RWPE2 (cell line): ENCODE measurements around the gene SP4.
A peak's percentile ranks its signal among the peaks of the same experiment; 100 is the strongest.
"Not testable (repeated sequence)": the region's sequence is repeated elsewhere in the genome, so short reads cannot be mapped to it uniquely, and the experiment has no call there.

ENCODE experiments used
- ATAC-seq: fragments of 200-7000 bp; cut with Tn5 transposase; 3 replicates; pipeline ENCODE4 v1.9.1; 2021; ENCODE audit warnings: low read depth
- DNase-seq: peaks from one replicate; pipeline ENCODE4 v3.0.0-alpha.2; 2020; ENCODE audit warnings: low spot score
- H3K27ac ChIP-seq: fragments of 450-650 bp; 2 replicates; pipeline ENCODE4 v1.5.1; 2017; ENCODE audit warnings: mild to moderate bottlenecking; ENCODE audit not compliant: poor library complexity, severe bottlenecking
- H3K27me3 ChIP-seq: fragments of 250-450 bp; sonication (Bioruptor Pico); 2 replicates; pipeline ENCODE4 v1.5.1; 2021; ENCODE audit warnings: mild to moderate bottlenecking, moderate library complexity; ENCODE audit not compliant: insufficient read depth, poor library complexity, severe bottlenecking
- H3K36me3 ChIP-seq: fragments of 250-450 bp; sonication (Bioruptor Pico); 2 replicates; pipeline ENCODE4 v1.5.1; 2020; ENCODE audit warnings: low read depth, mild to moderate bottlenecking, moderate library complexity
- H3K4me1 ChIP-seq: fragments of 250-450 bp; sonication (Bioruptor Pico); 2 replicates; pipeline ENCODE4 v1.5.1; 2021; ENCODE audit warnings: mild to moderate bottlenecking, moderate library complexity; ENCODE audit not compliant: insufficient read depth, poor library complexity, severe bottlenecking
- H3K4me3 ChIP-seq: fragments of 250-450 bp; sonication (Bioruptor Pico); 2 replicates; pipeline ENCODE4 v1.5.1; 2021; ENCODE audit warnings: mild to moderate bottlenecking, moderate library complexity; ENCODE audit not compliant: severe bottlenecking
- H3K9me3 ChIP-seq: fragments of 250-450 bp; sonication (Bioruptor Pico); 2 replicates; pipeline ENCODE4 v1.5.1; 2021; ENCODE audit warnings: mild to moderate bottlenecking, moderate library complexity; ENCODE audit not compliant: severe bottlenecking
- TF ChIP-seq, protein P1 (sequence below): fragments of 450-650 bp; IDR thresholded peaks from one replicate; pipeline ENCODE4 v1.5.1; 2017; ENCODE audit warnings: mild to moderate bottlenecking, moderate library complexity; ENCODE audit not compliant: poor library complexity, severe bottlenecking

Gene SP4

DNA sequence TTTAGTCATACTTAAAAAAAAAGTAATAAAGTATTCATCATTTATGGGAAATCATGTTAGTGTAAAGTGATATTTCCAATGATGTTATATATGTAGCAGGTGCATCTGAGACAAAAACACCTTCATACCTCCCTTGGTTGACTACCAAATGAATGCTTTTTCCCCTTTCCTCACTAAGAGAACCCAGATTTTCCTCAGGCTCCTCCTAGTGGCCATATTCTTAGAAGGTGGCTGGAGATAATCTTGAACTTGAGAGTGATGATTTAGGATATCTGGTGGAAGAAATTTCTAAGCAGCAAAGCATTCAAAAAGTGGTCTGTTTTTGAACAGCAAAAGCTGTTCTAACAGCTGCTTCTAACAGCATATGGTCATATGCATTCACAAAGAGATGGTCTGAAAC lies 98.1 kb downstream of the SP4 start:
- no peak overlapping the region for H3K27ac ChIP-seq
- H3K4me1 ChIP-seq: no peaks in the 10 kb centered on the region
- no peak overlapping the region for H3K4me3 ChIP-seq
- DNase-seq (no peak), ATAC-seq (no peak)
- no peaks in the 10 kb centered on the region for H3K27me3 ChIP-seq
- TF ChIP-seq, protein P1, sequence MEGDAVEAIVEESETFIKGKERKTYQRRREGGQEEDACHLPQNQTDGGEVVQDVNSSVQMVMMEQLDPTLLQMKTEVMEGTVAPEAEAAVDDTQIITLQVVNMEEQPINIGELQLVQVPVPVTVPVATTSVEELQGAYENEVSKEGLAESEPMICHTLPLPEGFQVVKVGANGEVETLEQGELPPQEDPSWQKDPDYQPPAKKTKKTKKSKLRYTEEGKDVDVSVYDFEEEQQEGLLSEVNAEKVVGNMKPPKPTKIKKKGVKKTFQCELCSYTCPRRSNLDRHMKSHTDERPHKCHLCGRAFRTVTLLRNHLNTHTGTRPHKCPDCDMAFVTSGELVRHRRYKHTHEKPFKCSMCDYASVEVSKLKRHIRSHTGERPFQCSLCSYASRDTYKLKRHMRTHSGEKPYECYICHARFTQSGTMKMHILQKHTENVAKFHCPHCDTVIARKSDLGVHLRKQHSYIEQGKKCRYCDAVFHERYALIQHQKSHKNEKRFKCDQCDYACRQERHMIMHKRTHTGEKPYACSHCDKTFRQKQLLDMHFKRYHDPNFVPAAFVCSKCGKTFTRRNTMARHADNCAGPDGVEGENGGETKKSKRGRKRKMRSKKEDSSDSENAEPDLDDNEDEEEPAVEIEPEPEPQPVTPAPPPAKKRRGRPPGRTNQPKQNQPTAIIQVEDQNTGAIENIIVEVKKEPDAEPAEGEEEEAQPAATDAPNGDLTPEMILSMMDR: peak; percentile 31
- H3K36me3 ChIP-seq: no peaks in the 10 kb centered on the region
- H3K9me3 ChIP-seq: no peaks in the 10 kb centered on the region

DNA sequence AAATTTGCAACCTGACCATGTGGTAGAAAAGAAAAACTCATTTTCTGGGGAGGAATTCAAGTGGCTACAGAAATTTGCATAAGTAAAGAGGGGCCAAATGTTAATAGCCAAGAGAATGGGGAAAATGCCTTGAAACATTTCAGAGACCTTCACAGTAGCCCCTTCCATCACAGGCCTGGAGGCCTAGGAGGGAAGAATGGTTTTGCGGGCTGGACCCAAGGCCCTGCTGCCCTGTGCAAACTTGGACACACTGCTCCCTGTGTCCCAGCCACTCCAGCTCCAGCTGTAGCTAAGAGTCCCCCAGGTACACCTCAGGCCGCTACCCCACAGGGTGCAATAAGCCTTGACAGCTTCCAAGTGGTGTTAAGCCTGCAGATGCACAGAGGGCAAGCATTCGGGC lies 98.6 kb downstream of the SP4 start:
- Histone ChIP-seq H3K9me3 (no peaks in the 10 kb centered on the region), H3K27ac (no peak overlapping the region), H3K4me1 (no peaks in the 10 kb centered on the region), H3K4me3 (no peak overlapping the region), H3K36me3 (no peaks in the 10 kb centered on the region), H3K27me3 (no peaks in the 10 kb centered on the region)
- ATAC-seq (no peak), DNase-seq (no peak)
- TF ChIP-seq, protein P1: no peak

DNA sequence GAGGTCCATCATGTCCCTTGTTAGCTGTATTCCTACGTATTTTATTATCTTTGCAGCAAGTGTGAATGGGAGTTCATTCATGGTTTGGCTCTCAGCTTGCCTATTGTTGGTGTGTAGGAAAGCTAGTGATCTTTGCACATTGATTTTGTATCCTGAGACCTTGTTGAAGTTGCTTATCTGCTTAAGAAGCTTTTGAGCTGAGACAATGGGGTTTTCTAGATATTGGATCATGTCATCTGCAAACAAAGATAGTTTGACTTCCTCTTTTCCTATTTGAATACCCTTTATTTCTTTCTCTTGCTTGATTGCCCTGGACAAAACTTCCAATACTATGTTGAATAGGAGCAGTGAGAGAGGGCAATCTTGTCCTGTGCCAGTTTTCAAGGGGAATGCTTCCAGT lies 104.6 kb downstream of the SP4 start:
- not testable (repeated sequence) for H3K4me1 ChIP-seq, DNase-seq, ATAC-seq, H3K27me3 ChIP-seq, H3K27ac ChIP-seq, H3K36me3 ChIP-seq, H3K9me3 ChIP-seq, H3K4me3 ChIP-seq

DNA sequence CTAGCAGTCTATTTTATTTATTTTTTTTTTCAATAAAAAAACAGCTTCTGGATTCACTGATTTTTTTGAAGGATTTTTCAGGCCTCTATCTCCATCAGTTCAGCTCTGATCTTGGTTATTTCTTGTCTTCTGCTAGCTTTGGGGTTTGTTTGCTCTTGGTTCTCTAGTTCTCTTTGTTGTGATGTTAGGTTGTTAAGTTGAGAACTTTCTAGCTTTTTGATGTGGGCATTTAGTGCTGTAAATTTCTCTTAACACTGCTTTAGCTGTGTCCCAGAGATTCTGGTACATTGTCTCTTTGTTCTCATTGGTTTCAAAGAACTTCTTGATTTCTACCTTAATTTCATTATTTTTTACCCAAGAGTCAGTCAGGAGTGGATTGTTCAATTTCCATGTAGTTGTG lies 105.8 kb downstream of the SP4 start:
- H3K4me1 ChIP-seq, H3K36me3 ChIP-seq, DNase-seq, H3K4me3 ChIP-seq, H3K9me3 ChIP-seq, H3K27ac ChIP-seq, ATAC-seq, H3K27me3 ChIP-seq: not testable (repeated sequence)

DNA sequence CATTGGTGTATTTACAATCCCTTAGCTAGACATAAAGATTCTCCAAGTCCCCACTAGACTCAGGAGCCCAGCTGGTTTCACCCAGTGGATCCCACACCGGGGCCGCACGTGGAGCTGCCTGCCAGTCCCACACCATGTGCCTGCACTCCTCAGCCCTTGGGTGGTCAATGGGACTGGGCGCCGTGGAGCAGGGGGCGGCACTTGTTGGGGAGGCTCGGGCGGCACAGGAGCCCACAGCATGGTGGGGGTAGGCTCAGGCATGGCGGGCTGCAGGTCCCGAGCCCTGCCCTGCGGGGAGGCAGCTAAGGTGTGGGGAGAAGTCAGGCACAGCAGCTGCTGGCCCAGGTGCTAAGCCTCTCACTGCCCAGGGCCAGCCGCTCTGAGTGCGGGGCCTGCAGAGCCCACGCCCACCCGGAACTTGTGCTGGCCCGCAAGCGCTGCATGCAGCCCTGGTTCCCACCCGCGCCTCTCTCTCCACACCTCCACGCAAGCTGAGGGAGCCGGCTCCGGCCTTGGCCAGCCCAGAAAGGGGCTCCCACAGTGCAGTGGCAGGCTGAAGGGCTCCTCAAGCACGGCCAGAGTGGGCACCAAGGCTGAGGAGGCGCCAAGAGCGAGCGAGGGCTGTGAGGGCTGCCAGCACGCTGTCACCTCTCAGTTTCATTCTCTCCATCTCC lies 108.7 kb downstream of the SP4 start:
- not testable (repeated sequence) for ATAC-seq, DNase-seq, H3K4me3 ChIP-seq, H3K4me1 ChIP-seq, H3K27ac ChIP-seq, H3K27me3 ChIP-seq, H3K36me3 ChIP-seq, H3K9me3 ChIP-seq

DNA sequence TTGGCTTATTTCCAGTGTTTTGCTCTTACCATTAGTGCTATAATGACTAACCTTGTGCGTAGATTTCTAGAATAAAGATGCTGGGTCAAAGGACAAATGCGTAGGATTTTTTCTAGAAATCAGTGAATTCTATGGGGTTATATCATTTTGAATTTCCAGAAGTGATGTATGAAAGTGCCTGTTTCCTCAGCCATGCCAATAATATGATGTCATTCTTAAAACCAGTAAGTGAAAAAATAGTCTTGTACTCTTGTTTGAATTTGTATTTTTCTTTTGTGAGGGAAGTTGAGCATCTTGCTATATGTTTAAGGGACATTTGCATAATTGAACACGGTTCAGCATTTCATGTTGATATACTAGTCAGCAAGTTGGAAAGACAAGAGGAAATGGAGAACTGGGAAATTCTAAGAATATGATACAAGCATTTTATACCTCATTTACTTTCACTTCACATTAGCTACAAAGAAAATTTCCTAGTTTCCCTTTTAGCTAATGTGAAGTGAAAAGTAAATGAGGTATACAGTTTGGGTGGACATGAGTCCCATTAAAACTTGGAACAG lies 111.1 kb downstream of the SP4 start:
- Histone ChIP-seq H3K4me1 (peaks cover 3% of the 10 kb centered on the region), H3K27ac (no peak overlapping the region), H3K36me3 (no peaks in the 10 kb centered on the region), H3K27me3 (no peaks in the 10 kb centered on the region), H3K9me3 (no peaks in the 10 kb centered on the region), H3K4me3 (no peak overlapping the region)
- DNase-seq: no peak
- ATAC-seq: no peak
- TF ChIP-seq, protein P1: no peak
